ENCODE measurements around the gene PCNX2.

DNA sequence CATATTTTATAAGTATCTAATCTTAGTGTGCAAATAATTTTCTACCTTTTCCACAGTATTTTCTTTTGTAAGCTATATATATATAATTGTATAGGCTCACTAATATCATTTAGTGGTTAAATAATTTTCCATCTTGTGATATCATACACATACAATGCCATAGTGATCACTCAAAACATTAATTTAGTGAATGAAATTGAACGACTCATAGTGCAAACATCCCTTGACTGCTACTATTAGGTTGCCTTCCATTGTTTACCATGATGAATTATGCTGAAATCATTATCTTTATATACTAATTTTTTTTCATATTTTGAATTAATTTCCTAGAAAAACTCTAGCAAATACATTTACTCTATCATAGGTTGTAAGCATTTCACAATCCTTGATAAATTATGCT is 127.1 kb downstream of the PCNX2 start:
- TF ChIP-seq, protein P1, sequence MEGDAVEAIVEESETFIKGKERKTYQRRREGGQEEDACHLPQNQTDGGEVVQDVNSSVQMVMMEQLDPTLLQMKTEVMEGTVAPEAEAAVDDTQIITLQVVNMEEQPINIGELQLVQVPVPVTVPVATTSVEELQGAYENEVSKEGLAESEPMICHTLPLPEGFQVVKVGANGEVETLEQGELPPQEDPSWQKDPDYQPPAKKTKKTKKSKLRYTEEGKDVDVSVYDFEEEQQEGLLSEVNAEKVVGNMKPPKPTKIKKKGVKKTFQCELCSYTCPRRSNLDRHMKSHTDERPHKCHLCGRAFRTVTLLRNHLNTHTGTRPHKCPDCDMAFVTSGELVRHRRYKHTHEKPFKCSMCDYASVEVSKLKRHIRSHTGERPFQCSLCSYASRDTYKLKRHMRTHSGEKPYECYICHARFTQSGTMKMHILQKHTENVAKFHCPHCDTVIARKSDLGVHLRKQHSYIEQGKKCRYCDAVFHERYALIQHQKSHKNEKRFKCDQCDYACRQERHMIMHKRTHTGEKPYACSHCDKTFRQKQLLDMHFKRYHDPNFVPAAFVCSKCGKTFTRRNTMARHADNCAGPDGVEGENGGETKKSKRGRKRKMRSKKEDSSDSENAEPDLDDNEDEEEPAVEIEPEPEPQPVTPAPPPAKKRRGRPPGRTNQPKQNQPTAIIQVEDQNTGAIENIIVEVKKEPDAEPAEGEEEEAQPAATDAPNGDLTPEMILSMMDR (IDR thresholded peaks at IDR 0.05) = no peak
- no peak for TF ChIP-seq ZFX (IDR thresholded peaks at IDR 0.05; ENCODE audit: borderline replicate concordance)

Measured in 22Rv1 (cell line).